Smooth muscle cell (in vitro differentiated cells): Measurements from ENCODE around the gene ZC2HC1B. TPM values are rescaled to one million over a fixed set of nuclear protein-coding genes. Genes with fewer than 3 reads are reported as not detected.

Source experiments
- DNase-seq: peaks from one replicate; lab custom pipeline; 2025; ENCODE audit not compliant: unreplicated experiment; lab: John Stamatoyannopoulos, UW
- H2AFZ ChIP-seq: fragments of 200-600 bp; sonication (generic); 2 replicates; pipeline ENCODE4 v1.6.0; 2016; ENCODE audit warnings: antibody characterized with exemption, low read depth, mild to moderate bottlenecking
- H3F3A ChIP-seq: fragments of 200-600 bp; sonication (generic); 2 replicates; pipeline ENCODE4 v1.6.0; 2017; ENCODE audit warnings: antibody characterized with exemption, low read depth
- H3K27ac ChIP-seq: fragments of 200-600 bp; sonication (generic); 2 replicates; pipeline ENCODE4 v1.5.1; 2016; ENCODE audit warnings: low read depth, mild to moderate bottlenecking
- H3K27me3 ChIP-seq: fragments of 200-600 bp; sonication (generic); 2 replicates; pipeline ENCODE4 v1.6.1; 2016; ENCODE audit warnings: low read depth, mild to moderate bottlenecking
- H3K36me3 ChIP-seq: fragments of 200-600 bp; sonication (generic); 2 replicates; pipeline ENCODE4 v1.5.1; 2016; ENCODE audit warnings: low read depth
- H3K4me1 ChIP-seq: fragments of 200-600 bp; sonication (generic); 2 replicates; pipeline ENCODE4 v1.5.1; 2016; ENCODE audit warnings: low read depth
- H3K4me2 ChIP-seq: fragments of 200-600 bp; sonication (generic); 2 replicates; pipeline ENCODE4 v1.6.0; 2016; ENCODE audit warnings: mild to moderate bottlenecking
- H3K4me3 ChIP-seq: fragments of 200-600 bp; sonication (generic); 2 replicates; pipeline ENCODE4 v1.5.1; 2016; ENCODE audit warnings: mild to moderate bottlenecking
- H3K79me2 ChIP-seq: fragments of 200-600 bp; sonication (generic); 2 replicates; pipeline ENCODE4 v1.6.0; 2016; ENCODE audit warnings: low read depth, mild to moderate bottlenecking
- H3K9ac ChIP-seq: fragments of 200-600 bp; sonication (generic); 2 replicates; pipeline ENCODE4 v1.6.0; 2016; ENCODE audit warnings: low read depth
- H3K9me3 ChIP-seq: fragments of 200-600 bp; sonication (generic); replicated peaks from 2 replicates; pipeline ENCODE4 v1.5.1; 2016; ENCODE audit warnings: low read depth
- H4K20me1 ChIP-seq: fragments of 200-600 bp; sonication (generic); 2 replicates; pipeline ENCODE4 v1.6.0; 2016; ENCODE audit warnings: low read depth
- WGBS: methylation state at CpG from one replicate; pipeline ENCODE4 v1.1.7; 2016; ENCODE audit warnings: low lambda C conversion rate; 5-methylcytosine and 5-hydroxymethylcytosine counted together
- polyA plus RNA-seq: library from polyadenylated mRNA; unstranded; fragments of >200 nt; fragmentation: Nextera tagmentation; extraction: Ambion mirVana; gene quantifications from 2 replicates; pipeline ENCODE4 v1.2.1, GENCODE V29; 2016
- total RNA-seq: library from RNA; depleted of rRNA; stranded (reverse); fragments of >200 nt; gene quantifications from 2 replicates; pipeline ENCODE4 v1.2.3, GENCODE V29; 2014
- TF ChIP-seq, protein P1 (sequence below): fragments of 200-600 bp; sonication (generic); IDR thresholded peaks from 2 replicates; pipeline ENCODE4 v1.5.1; 2017; ENCODE audit warnings: borderline replicate concordance, mild to moderate bottlenecking, antibody characterized with exemption; ENCODE audit not compliant: insufficient read depth, poor library complexity, severe bottlenecking

Gene ZC2HC1B
- total and polyA plus RNA-seq, 2 experiments from 2014 or later: not detected

DNA sequence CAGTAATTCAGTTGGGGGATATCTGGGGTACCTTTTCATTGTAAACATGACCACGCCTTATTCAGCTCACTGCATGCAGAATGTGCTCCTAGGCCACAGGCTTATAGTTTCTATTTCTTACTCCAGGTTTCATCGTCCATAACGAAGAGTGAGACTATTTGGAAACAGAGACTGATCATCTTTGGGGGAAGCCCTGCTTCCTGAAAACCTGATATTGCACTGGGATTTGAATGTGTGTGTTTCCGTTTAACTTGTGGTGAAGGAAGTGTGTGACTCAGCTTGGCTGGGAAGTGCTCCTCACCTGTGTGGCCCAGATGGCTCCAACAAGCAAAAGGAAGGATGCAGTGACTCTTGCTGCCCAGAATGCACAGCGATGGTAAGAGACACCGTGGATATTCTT is 40.7 kb upstream of the ZC2HC1B start:
- TF ChIP-seq, protein P1, sequence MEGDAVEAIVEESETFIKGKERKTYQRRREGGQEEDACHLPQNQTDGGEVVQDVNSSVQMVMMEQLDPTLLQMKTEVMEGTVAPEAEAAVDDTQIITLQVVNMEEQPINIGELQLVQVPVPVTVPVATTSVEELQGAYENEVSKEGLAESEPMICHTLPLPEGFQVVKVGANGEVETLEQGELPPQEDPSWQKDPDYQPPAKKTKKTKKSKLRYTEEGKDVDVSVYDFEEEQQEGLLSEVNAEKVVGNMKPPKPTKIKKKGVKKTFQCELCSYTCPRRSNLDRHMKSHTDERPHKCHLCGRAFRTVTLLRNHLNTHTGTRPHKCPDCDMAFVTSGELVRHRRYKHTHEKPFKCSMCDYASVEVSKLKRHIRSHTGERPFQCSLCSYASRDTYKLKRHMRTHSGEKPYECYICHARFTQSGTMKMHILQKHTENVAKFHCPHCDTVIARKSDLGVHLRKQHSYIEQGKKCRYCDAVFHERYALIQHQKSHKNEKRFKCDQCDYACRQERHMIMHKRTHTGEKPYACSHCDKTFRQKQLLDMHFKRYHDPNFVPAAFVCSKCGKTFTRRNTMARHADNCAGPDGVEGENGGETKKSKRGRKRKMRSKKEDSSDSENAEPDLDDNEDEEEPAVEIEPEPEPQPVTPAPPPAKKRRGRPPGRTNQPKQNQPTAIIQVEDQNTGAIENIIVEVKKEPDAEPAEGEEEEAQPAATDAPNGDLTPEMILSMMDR: no peak
- H3K9ac ChIP-seq: no peak overlapping the region
- H3F3A ChIP-seq: no peaks in the 10 kb centered on the region
- H3K4me2 ChIP-seq: no peak overlapping the region
- peaks cover 4% of the 10 kb centered on the region for H3K36me3 ChIP-seq
- no peaks in the 10 kb centered on the region for H3K4me1 ChIP-seq
- H3K27me3 ChIP-seq: no peaks in the 10 kb centered on the region
- no peak overlapping the region for H3K27ac ChIP-seq
- no peaks in the 10 kb centered on the region for H3K79me2 ChIP-seq
- H3K4me3 ChIP-seq: no peak overlapping the region
- no peaks in the 10 kb centered on the region for H3K9me3 ChIP-seq
- no peak for DNase-seq
- WGBS: 93% methylated on average over 6 of the region's 6 CpGs
- H4K20me1 ChIP-seq: no peaks in the 10 kb centered on the region
- H2AFZ ChIP-seq: no peak overlapping the region

DNA sequence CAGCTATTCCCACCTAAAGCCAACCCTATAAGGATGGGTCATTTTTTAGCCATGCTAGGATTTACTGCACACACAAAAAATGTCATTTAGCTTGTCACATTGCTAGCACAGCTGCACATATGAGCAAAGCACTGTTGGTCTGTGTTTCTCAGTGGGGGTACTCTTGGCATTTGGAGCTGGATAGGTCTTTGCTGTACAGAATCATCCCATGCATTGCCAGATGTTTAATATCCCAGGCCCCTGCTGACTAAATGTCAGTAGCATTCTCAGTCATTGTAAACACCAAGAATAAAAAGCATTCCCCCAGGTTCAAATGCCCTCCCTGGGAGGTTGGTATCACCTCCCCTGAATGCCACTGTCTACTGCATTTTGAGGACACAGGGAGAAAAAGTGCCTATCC is 35.7 kb upstream of the ZC2HC1B start:
- Histone ChIP-seq H3K27ac (no peak overlapping the region), H3K36me3 (peaks cover 4% of the 10 kb centered on the region), H3K27me3 (no peaks in the 10 kb centered on the region), H3K9me3 (no peaks in the 10 kb centered on the region), H3K79me2 (no peaks in the 10 kb centered on the region), H3K4me3 (no peak overlapping the region), H2AFZ (no peak overlapping the region), H3K9ac (no peak overlapping the region), H3K4me2 (no peak overlapping the region), H4K20me1 (no peaks in the 10 kb centered on the region), H3F3A (no peaks in the 10 kb centered on the region), H3K4me1 (no peaks in the 10 kb centered on the region)
- TF ChIP-seq, protein P1: no peak
- no peak for DNase-seq

DNA sequence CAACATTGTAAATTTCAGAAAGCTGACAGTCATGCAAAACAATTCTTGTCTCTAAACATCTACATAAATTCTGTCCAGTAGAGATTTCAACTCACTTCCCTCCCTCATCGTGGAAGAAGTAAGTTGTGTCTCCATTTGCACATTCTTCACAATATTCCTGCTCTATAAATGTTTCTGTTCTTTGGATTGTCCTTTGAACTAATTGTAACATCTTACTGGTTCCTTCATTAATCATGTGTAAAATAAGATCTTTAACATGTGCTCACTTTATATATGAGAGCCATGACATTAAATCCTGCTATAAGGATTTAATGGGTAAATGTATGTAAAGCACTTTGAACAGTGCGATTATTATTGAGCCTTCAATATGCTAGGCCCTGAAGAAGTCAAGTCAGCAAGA is 28.1 kb upstream of the ZC2HC1B start:
- H3K79me2 ChIP-seq: no peaks in the 10 kb centered on the region
- H3K36me3 ChIP-seq: no peaks in the 10 kb centered on the region
- H3K9ac ChIP-seq: no peak overlapping the region
- no peak for DNase-seq
- no peaks in the 10 kb centered on the region for H4K20me1 ChIP-seq
- no peaks in the 10 kb centered on the region for H3F3A ChIP-seq
- H3K4me3 ChIP-seq: no peak overlapping the region
- TF ChIP-seq, protein P1: no peak
- H3K4me1 ChIP-seq: no peaks in the 10 kb centered on the region
- 85% methylated on average over 2 of the region's 2 CpGs for WGBS
- H3K4me2 ChIP-seq: no peak overlapping the region
- H2AFZ ChIP-seq: no peak overlapping the region
- H3K27ac ChIP-seq: no peak overlapping the region
- H3K27me3 ChIP-seq: no peaks in the 10 kb centered on the region
- H3K9me3 ChIP-seq: no peaks in the 10 kb centered on the region

DNA sequence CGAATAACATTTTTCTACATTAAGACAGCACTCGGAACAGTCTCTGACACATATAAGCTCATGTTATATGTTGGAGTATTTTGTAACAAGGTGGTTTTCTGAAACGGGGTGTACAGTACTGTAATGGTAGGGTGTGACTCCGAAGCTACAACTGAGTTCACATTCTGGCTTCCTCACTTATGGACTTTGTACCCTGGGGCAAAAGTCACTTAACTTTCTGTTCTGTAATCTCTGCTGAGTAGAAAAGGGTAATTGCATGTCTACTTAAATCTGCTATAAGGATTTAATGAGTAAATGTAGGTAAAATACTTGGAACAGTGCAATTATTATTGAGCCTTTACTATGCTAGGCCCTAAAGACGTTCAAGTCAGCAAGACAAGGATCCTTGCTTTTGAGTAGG is 25.9 kb upstream of the ZC2HC1B start:
- no peaks in the 10 kb centered on the region for H4K20me1 ChIP-seq
- H3K4me1 ChIP-seq: peaks cover 6% of the 10 kb centered on the region
- no peak overlapping the region for H2AFZ ChIP-seq
- TF ChIP-seq, protein P1: no peak
- H3K4me2 ChIP-seq: no peak overlapping the region
- H3K27ac ChIP-seq: no peak overlapping the region
- no peak overlapping the region for H3K4me3 ChIP-seq
- H3K9ac ChIP-seq: no peak overlapping the region
- peaks cover 2% of the 10 kb centered on the region for H3K79me2 ChIP-seq
- H3K9me3 ChIP-seq: no peaks in the 10 kb centered on the region
- DNase-seq: no peak
- H3F3A ChIP-seq: no peaks in the 10 kb centered on the region
- H3K27me3 ChIP-seq: no peaks in the 10 kb centered on the region
- WGBS: 84% methylated on average over 5 of the region's 5 CpGs
- H3K36me3 ChIP-seq: no peaks in the 10 kb centered on the region
